B cell (primary cell): ENCODE measurements around the gene ZMYND8. TPM values are rescaled to one million over a fixed set of nuclear protein-coding genes. Genes with fewer than 3 reads are reported as not detected.

Experiments used
- ATAC-seq: fragments of 200-7000 bp; cut with Tn5 transposase; one replicate; pipeline ENCODE4 v1.10.0; 2021; ENCODE audit warnings: low read depth, mild to moderate bottlenecking, moderate number of reproducible peaks, moderate library complexity
- CTCF ChIA-PET: fragments of 350-600 bp; sonication (Branson Sonifier 250); formaldehyde crosslinking; loops from one replicate; lab custom pipeline; 2021; ENCODE audit warnings: antibody characterized with exemption, inconsistent platforms; lab: Charles Lee
- POLR2A ChIA-PET: fragments of 350-600 bp; sonication (Branson Sonifier 250); formaldehyde crosslinking; loops from one replicate; lab custom pipeline; 2021; ENCODE audit warnings: antibody characterized with exemption; lab: Charles Lee
- DNase-seq: peaks from one replicate; pipeline ENCODE4 v3.0.0; 2013
- H2AFZ ChIP-seq: 2 replicates; pipeline ENCODE4 v1.6.1; 2012; ENCODE audit warnings: mild to moderate bottlenecking, low read depth, low read length; ENCODE audit not compliant: insufficient read depth, poor library complexity, severe bottlenecking
- H3K27ac ChIP-seq, 2 donors: 1 replicate in 1 of 2; 2 replicates in 1 of 2; pipeline ENCODE4 v1.5.1; 2012 to 2013; ENCODE audit warnings: low read length in 2 of 2, mild to moderate bottlenecking in 2 of 2, moderate library complexity in 1 of 2
- H3K27me3 ChIP-seq, 4 experiments: fragments of 200-600 bp in 1 of 4; sonication (generic) in 1 of 4; replicated peaks in 1 of 4; 1 replicate in 2 of 4; 2 replicates in 2 of 4; pipeline versions ENCODE4 v1.6.1 to v1.7.0; 2013 to 2016; ENCODE audit warnings: low read length in 3 of 4, mild to moderate bottlenecking in 2 of 4, mixed read lengths in 1 of 4, moderate library complexity in 1 of 4; ENCODE audit not compliant: insufficient read depth in 4 of 4, control insufficient read depth in 3 of 4; ENCODE audit errors: control extremely low read depth in 1 of 4
- H3K36me3 ChIP-seq, 2 experiments: replicated peaks in 1 of 2; 1 replicate in 1 of 2; 2 replicates in 1 of 2; pipeline versions ENCODE4 v1.6.1 to v1.7.1; 2013; ENCODE audit warnings: low read length in 1 of 2; ENCODE audit not compliant: insufficient read depth in 2 of 2, control insufficient read depth in 1 of 2; ENCODE audit errors: control extremely low read depth in 1 of 2, extremely low read depth in 1 of 2
- H3K4me1 ChIP-seq, 2 donors: fragments of 200-600 bp in 1 of 2; sonication (generic) in 1 of 2; 1 replicate in 1 of 2; 2 replicates in 1 of 2; pipeline versions ENCODE4 v1.5.1 to v1.6.1; 2013 to 2017; ENCODE audit warnings: low read length in 2 of 2; ENCODE audit not compliant: control insufficient read depth in 2 of 2, insufficient read depth in 2 of 2
- H3K4me2 ChIP-seq: replicated peaks from 2 replicates; pipeline ENCODE3; 2012; ENCODE audit warnings: mild to moderate bottlenecking, low read depth, low read length; ENCODE audit not compliant: poor library complexity, severe bottlenecking
- H3K4me3 ChIP-seq, 5 experiments: fragments of 200-600 bp in 1 of 5; sonication (generic) in 1 of 5; 1 replicate in 3 of 5; 2 replicates in 2 of 5; pipeline versions ENCODE4 v1.5.1 to v1.7.0; 2011 to 2016; ENCODE audit warnings: low read length in 4 of 5, mild to moderate bottlenecking in 4 of 5, low read depth in 2 of 5, control low read depth in 1 of 5, moderate library complexity in 1 of 5; ENCODE audit not compliant: insufficient read depth in 1 of 5; ENCODE audit errors: control extremely low read depth in 1 of 5, extremely low read depth in 1 of 5
- H3K79me2 ChIP-seq: fragments of 200-600 bp; sonication (generic); one replicate; pipeline ENCODE4 v1.6.0; 2016; ENCODE audit warnings: low read length; ENCODE audit not compliant: control insufficient read depth, insufficient read depth
- H3K9ac ChIP-seq: fragments of 200-600 bp; sonication (generic); 2 replicates; pipeline ENCODE4 v1.6.1; 2017; ENCODE audit warnings: mild to moderate bottlenecking, low read length, moderate library complexity
- H3K9me3 ChIP-seq, 3 donors: one replicate each; pipeline versions ENCODE4 v1.6.1 to v1.7.1; 2013; ENCODE audit warnings: low read length in 2 of 3; ENCODE audit not compliant: control insufficient read depth in 2 of 3, insufficient read depth in 1 of 3; ENCODE audit errors: control extremely low read depth in 1 of 3
- H4K20me1 ChIP-seq: 2 replicates; pipeline ENCODE4 v1.6.0; 2012; ENCODE audit warnings: mild to moderate bottlenecking, low read length; ENCODE audit not compliant: insufficient read depth, control insufficient read depth, poor library complexity, severe bottlenecking
- H3K27ac Mint-ChIP-seq: one replicate; pipeline ENCODE4 v1.8.0; 2021; ENCODE audit warnings: mixed read lengths
- H3K27me3 Mint-ChIP-seq: one replicate; pipeline ENCODE4 v1.8.0; 2021; ENCODE audit warnings: mixed read lengths
- H3K4me1 Mint-ChIP-seq: one replicate; pipeline ENCODE4 v1.8.0; 2021; ENCODE audit warnings: mixed read lengths
- H3K4me3 Mint-ChIP-seq: one replicate; pipeline ENCODE4 v1.8.0; 2021; ENCODE audit warnings: mixed read lengths
- H3K9me3 Mint-ChIP-seq: one replicate; pipeline ENCODE4 v1.8.0; 2022; ENCODE audit warnings: mixed read lengths; ENCODE audit not compliant: insufficient read depth
- CTCF ChIP-seq: fragments of 200-600 bp; IDR thresholded peaks from one replicate; pipeline ENCODE4 v1.8.0; 2022; ENCODE audit warnings: antibody characterized with exemption, mild to moderate bottlenecking
- EZH2 ChIP-seq: IDR thresholded peaks from 2 replicates; pipeline ENCODE4 v1.6.1; 2012; ENCODE audit warnings: borderline replicate concordance, low read depth, mild to moderate bottlenecking, moderate library complexity, low read length; ENCODE audit not compliant: insufficient read depth, poor library complexity, severe bottlenecking
- WGBS: methylation state at CpG from one replicate; pipeline ENCODE4 v1.1.5; 2013; ENCODE audit warnings: missing lambda C conversion rate; ENCODE audit not compliant: insufficient coverage; 5-methylcytosine and 5-hydroxymethylcytosine counted together
- intact Hi-C: fragments of 100-400 bp; cut with micrococcal nuclease; formaldehyde crosslinking; loops from one replicate; pipeline ENCODE4 v1.10.0; 2022
- polyA plus RNA-seq: library from polyadenylated mRNA; depleted of rRNA; stranded (reverse); fragments of >200 nt; gene quantifications from 2 replicates; pipeline ENCODE4 v1.2.3, GENCODE V29; 2012
- total RNA-seq, 2 donors: library from RNA; stranded (reverse); fragments of 120-200 nt in 1 of 2; gene quantifications; 1 replicate in 1 of 2; 2 replicates in 1 of 2; pipeline versions ENCODE4 v1.2.3 to v1.2.4, GENCODE V29; 2013 to 2022

The ZMYND8 gene
- total and polyA plus RNA-seq, 2 donors (not counting 1 experiment from before 2014, with no cell fraction given), result 20.3 to 67.2 TPM

DNA sequence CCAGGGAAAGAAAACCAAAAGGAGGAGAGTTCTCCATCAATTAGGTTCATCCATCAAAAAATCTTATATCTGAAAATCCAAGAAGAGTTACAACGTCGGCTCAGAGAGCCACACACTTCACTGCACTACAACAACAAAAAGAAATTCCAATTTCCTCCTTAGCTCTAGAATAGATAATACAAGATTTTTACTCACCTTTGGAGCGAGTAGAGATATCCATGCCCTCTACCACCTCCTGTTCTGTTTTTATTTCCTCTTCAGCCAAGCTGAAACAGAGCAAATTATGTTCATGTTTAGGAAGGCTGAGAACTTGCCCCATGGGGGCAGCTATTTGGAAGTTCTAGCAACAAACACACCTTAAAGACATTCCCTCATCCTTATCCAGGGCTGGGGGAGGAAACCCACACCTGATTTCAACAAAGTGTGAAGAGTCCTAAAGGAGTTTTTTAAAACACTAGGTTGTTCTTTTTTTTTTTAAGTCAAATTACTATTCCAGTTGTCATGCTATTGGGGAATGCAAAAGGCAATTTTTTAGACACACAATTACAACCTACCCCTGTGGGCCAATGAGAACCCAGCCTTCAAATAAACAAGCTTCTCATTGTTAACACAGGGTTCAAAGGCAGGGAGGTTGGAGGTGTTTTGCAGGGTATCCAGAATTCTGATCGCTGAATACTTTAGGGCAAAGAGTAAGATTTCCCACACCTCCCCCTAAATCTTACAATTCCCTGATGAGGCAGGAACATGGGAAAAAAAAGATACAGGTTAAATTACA is 8.7 kb downstream of the ZMYND8 start:
- no peaks in the 10 kb centered on the region for H3K27me3 Mint-ChIP-seq
- no peaks in the 10 kb centered on the region for H3K9me3 Mint-ChIP-seq
- no CpG with 5 or more reads among the region's 4 CpGs for WGBS
- Histone ChIP-seq H3K4me1 (peaks cover 64 to 69% of the 10 kb centered on the region in 2 donors), H2AFZ (no peak overlapping the region), H3K79me2 (peaks cover 100% of the 10 kb centered on the region), H3K4me2 (peak overlapping the region; percentile 85), H3K27ac (peak overlapping the region; percentile 62 to 90), H3K4me3 (peak overlapping the region in 1 of 5 experiments; percentile 20), H3K36me3 (peaks cover 0 to 26% of the 10 kb centered on the region in 2 experiments), H3K9me3 (no peaks in the 10 kb centered on the region), H3K9ac (peak overlapping the region; percentile 36), H4K20me1 (peaks cover 21% of the 10 kb centered on the region), H3K27me3 (no peaks in the 10 kb centered on the region)
- TF ChIP-seq CTCF (no peak), EZH2 (no peak)
- peaks cover 11% of the 10 kb centered on the region for H3K4me1 Mint-ChIP-seq
- POLR2A ChIA-PET, result interaction anchor here (0.6 to 3.8 kb wide), 3 partner anchors 8 to 138 kb away, joined by 3 to 18 read pairs (median 6); partner anchors contain the start of gene ZMYND8
- ATAC-seq, result no peak
- no peak overlapping the region for H3K27ac Mint-ChIP-seq
- intact Hi-C loops, result loop anchor here (2.0 to 5.0 kb wide), 3 partner anchors 13 to 86 kb away; no protein-coding TSS in a partner anchor
- DNase-seq, result no peak
- no peak overlapping the region for H3K4me3 Mint-ChIP-seq
- CTCF ChIA-PET, result interaction anchor here (0.6 to 7.5 kb wide), 5 partner anchors 9 to 74 kb away, joined by 3 to 56 read pairs (median 28); partner anchors contain the start of gene ZMYND8

DNA sequence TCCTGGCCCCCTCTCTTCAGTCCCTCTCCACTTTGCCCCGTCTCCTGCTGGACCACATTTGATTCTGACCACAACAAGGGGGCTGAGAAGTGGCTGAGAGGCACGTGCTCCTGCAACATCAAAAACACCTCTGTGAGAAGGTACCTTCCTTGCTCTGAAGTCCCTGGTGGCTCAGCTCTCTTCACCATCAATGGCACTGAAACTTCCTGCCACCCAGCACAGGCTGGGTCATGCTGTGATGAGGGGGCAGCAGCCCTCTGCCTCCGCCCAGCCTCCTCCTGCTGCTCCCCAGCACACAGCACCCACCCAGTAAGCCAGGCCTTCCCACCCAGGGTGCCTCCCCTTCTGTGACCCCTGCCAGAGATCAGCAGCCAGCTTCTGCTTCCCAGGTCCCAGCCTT is 10.3 kb downstream of the ZMYND8 start:
- intact Hi-C loops, result loop anchor here (5.0 kb wide), 2 partner anchors 44 to 84 kb away; no protein-coding TSS in a partner anchor

More for the DNA sequence above, 10.3 kb downstream of the ZMYND8 start:
- ChIA-PET CTCF (interaction anchor here (1.0 to 7.5 kb wide), 4 partner anchors 35 to 72 kb away, joined by 3 to 56 read pairs (median 22); no protein-coding TSS in a partner anchor), POLR2A (interaction anchor here (3.8 kb wide), 1 partner anchor 10 kb away, joined by 18 read pairs; the partner anchor contains the start of gene ZMYND8)
- Mint-ChIP-seq H3K4me3 (no peak overlapping the region), H3K4me1 (peaks cover 11% of the 10 kb centered on the region), H3K27me3 (no peaks in the 10 kb centered on the region), H3K9me3 (no peaks in the 10 kb centered on the region), H3K27ac (no peak overlapping the region)
- Histone ChIP-seq H2AFZ (no peak overlapping the region), H4K20me1 (peaks cover 23% of the 10 kb centered on the region), H3K9ac (no peak overlapping the region), H3K27me3 (no peaks in the 10 kb centered on the region), H3K4me3 (no peak overlapping the region), H3K4me2 (peak overlapping the region; percentile 8), H3K4me1 (peaks cover 47 to 53% of the 10 kb centered on the region in 2 donors), H3K27ac (peak overlapping the region in 1 of 2 donors; percentile 45), H3K36me3 (peaks cover 0 to 29% of the 10 kb centered on the region in 2 experiments), H3K9me3 (no peaks in the 10 kb centered on the region), H3K79me2 (peaks cover 99% of the 10 kb centered on the region)
- TF ChIP-seq EZH2 (no peak), CTCF (no peak)
- WGBS, result 32% methylated on average over 3 of the region's 3 CpGs
- no peak for DNase-seq
- peak; percentile 44 for ATAC-seq
